ENCODE measurements around the gene KLHL26. TPM values are rescaled to one million over a fixed set of nuclear protein-coding genes. Genes with fewer than 3 reads are reported as not detected.

KLHL26 gene
- total RNA-seq, 1 donor from 2014 or later, result 12.3 TPM

DNA sequence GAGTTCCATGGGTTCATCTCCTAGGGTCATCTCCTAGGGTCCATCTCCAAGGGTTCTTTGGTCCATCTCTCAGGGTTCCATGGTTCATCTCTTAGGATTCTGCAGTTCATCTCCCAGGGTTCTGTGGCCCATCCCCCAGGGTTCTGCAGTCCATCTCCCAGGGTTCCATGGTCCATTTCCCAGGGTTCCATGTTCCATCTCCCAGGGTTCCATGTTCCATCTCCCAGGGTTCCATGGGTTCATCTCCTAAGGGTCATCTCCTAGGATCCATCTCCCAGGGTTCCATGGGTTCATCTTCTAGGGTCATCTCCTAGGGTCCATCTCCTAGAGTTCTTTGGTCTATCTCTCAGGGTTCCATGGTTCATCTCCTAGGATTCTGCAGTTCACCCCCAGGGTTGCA lies 19.3 kb upstream of the KLHL26 start:
- Mint-ChIP-seq H3K9me3 (peaks cover 5% of the 10 kb centered on the region), H3K36me3 (ENCODE audit: low read depth) (no peaks in the 10 kb centered on the region), H3K27me3 (ENCODE audit: low read depth) (peaks cover 45% of the 10 kb centered on the region), H3K4me3 (no peak overlapping the region), H3K4me1 (peaks cover under 1% of the 10 kb centered on the region), H3K27ac (ENCODE audit: unreplicated experiment) (no peak overlapping the region)
- TF ChIP-seq CTCF (conservative IDR thresholded peaks at IDR 0.05), result no peak
- no peak for DNase-seq (ENCODE audit: low read depth, low spot score)

DNA sequence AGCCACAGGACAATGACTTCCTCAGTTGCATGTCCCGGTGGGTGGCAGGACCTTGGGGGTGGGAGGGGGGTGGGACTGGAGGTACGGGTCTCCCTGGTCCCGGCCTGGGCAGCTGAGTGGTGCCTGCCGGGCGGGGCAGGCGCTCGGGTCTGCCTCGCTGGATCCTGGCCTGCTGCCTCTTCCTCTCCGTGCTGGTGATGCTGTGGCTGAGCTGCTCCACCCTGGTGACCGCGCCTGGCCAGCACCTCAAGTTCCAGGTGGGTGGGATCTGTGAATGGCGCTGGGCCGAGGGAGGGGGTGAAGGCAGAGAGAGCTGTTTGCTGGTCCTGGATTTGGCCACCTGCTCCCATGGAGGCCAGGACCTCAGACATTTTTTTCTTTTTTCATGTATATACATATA lies 18.6 kb upstream of the KLHL26 start:
- DNase-seq (ENCODE audit: low read depth, low spot score), result no peak
- H3K27me3 Mint-ChIP-seq (ENCODE audit: low read depth), result peaks cover 41% of the 10 kb centered on the region
- H3K4me1 Mint-ChIP-seq, result no peaks in the 10 kb centered on the region
- peaks cover 5% of the 10 kb centered on the region for H3K9me3 Mint-ChIP-seq
- no peak overlapping the region for H3K27ac Mint-ChIP-seq (ENCODE audit: unreplicated experiment)
- H3K36me3 Mint-ChIP-seq (ENCODE audit: low read depth), result no peaks in the 10 kb centered on the region
- no peak for TF ChIP-seq CTCF (conservative IDR thresholded peaks at IDR 0.05)
- no peak overlapping the region for H3K4me3 Mint-ChIP-seq

DNA sequence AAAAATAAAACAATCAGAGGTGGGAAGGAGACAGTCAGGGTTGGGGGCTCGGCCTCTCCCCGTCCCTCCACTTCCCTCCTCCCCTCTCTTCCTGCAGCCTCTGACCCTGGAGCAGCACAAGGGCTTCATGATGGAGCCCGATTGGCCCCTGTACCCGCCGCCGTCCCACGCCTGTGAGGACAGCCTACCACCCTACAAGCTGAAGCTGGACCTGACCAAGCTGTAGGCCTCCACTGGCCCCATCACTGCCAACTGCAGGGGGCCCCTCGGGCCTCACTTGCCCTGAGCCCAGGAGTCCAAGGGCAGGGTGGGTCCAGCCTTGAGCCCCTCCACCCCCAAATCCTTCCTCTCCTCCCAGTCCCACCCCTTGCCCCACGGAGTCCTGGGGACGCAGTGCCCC lies 16.5 kb upstream of the KLHL26 start:
- H3K27ac Mint-ChIP-seq (ENCODE audit: unreplicated experiment), result no peak overlapping the region
- H3K36me3 Mint-ChIP-seq (ENCODE audit: low read depth), result no peaks in the 10 kb centered on the region
- no peak overlapping the region for H3K4me3 Mint-ChIP-seq
- H3K9me3 Mint-ChIP-seq, result peaks cover 5% of the 10 kb centered on the region
- no peaks in the 10 kb centered on the region for H3K4me1 Mint-ChIP-seq
- TF ChIP-seq CTCF (conservative IDR thresholded peaks at IDR 0.05), result no peak
- peaks cover 21% of the 10 kb centered on the region for H3K27me3 Mint-ChIP-seq (ENCODE audit: low read depth)
- DNase-seq (ENCODE audit: low read depth, low spot score), result no peak

- TF ChIP-seq CTCF (conservative IDR thresholded peaks at IDR 0.05), result no peak
- H3K27ac Mint-ChIP-seq (ENCODE audit: unreplicated experiment), result no peak overlapping the region
- peaks cover 15% of the 10 kb centered on the region for H3K27me3 Mint-ChIP-seq (ENCODE audit: low read depth)
- no peak for DNase-seq (ENCODE audit: low read depth, low spot score)
- peaks cover 5% of the 10 kb centered on the region for H3K9me3 Mint-ChIP-seq
- no peaks in the 10 kb centered on the region for H3K4me1 Mint-ChIP-seq
- no peaks in the 10 kb centered on the region for H3K36me3 Mint-ChIP-seq (ENCODE audit: low read depth)
- H3K4me3 Mint-ChIP-seq, result no peak overlapping the region
Measured at GRCh38 chr19:18620902-18621301, 15.9 kb upstream of the KLHL26 start.

DNA sequence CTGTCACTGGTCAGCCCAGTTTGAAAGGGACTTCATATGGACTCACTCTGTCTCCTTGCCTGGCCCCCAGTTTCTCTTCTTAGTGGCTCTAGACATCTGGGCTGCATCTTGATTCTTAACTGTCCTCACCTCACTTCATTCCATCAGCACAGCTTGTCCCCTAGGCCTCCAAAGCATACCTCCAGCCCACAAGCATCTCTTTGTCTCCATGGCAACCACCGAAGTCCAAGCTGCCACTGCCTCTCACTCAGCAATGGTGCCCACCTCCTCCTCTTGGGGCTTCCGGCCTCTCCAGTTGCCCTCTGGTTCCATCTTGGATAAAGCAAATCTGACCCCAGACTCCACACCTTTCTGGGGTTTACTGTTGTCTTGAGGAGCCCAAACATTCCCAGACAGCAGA lies 9.9 kb upstream of the KLHL26 start:
- Mint-ChIP-seq H3K4me3 (no peak overlapping the region), H3K27ac (ENCODE audit: unreplicated experiment) (no peak overlapping the region), H3K4me1 (peaks cover 16% of the 10 kb centered on the region), H3K9me3 (no peaks in the 10 kb centered on the region), H3K27me3 (ENCODE audit: low read depth) (peaks cover 2% of the 10 kb centered on the region), H3K36me3 (ENCODE audit: low read depth) (no peaks in the 10 kb centered on the region)
- no peak for DNase-seq (ENCODE audit: low read depth, low spot score)
- no peak for TF ChIP-seq CTCF (conservative IDR thresholded peaks at IDR 0.05)
